ENCODE measurements around the gene SLC30A7.

GRCh38 chr1:100971021-100971420 is 75.1 kb downstream of the SLC30A7 start:
- TF ChIP-seq GATA3 (IDR thresholded peaks at IDR 0.05; ENCODE audit: low read depth, low read length) (no peak), GATA2 (IDR thresholded peaks at IDR 0.05; ENCODE audit: low read depth, low read length) (no peak)
